ENCODE measurements around the gene UTY.

GRCh38 chrY:13478126-13478785 is 1.6 kb downstream of the UTY start:
- no peak for TF ChIP-seq ETV5 (CRISPR knock-in tag; IDR thresholded peaks at IDR 0.05; ENCODE audit: low read depth)
- TF ChIP-seq PATZ1 (CRISPR knock-in tag; IDR thresholded peaks at IDR 0.05; ENCODE audit: borderline replicate concordance): no peak
- TF ChIP-seq ATF7 (IDR thresholded peaks at IDR 0.05): no peak
- no peak for TF ChIP-seq MAFG (tag; conservative IDR thresholded peaks at IDR 0.05)
- TF ChIP-seq PHF20 (IDR thresholded peaks at IDR 0.05; ENCODE audit: partially characterized antibody): no peak
- no peak for TF ChIP-seq CEBPZ (IDR thresholded peaks at IDR 0.05; ENCODE audit: borderline replicate concordance, low read depth, low read length)
- no peak for TF ChIP-seq ETV6 (IDR thresholded peaks at IDR 0.05; ENCODE audit: borderline replicate concordance in 1 of 2, low read depth in 2 of 2, low read length in 1 of 2)
- no peak for TF ChIP-seq ETV6 (CRISPR knock-in tag; IDR thresholded peaks at IDR 0.05; ENCODE audit: borderline replicate concordance)
- TF ChIP-seq NRF1 (conservative IDR thresholded peaks at IDR 0.05 in 1 of 2, IDR thresholded peaks at IDR 0.05 in 1 of 2): no peak
- TF ChIP-seq NFXL1 (CRISPR knock-in tag; IDR thresholded peaks at IDR 0.05): no peak
- no peak for TF ChIP-seq E2F4 (CRISPR knock-in tag; IDR thresholded peaks at IDR 0.05; ENCODE audit: low read depth)
- no peak for TF ChIP-seq ATF6 (CRISPR knock-in tag; IDR thresholded peaks at IDR 0.05)
- TF ChIP-seq, protein P1, sequence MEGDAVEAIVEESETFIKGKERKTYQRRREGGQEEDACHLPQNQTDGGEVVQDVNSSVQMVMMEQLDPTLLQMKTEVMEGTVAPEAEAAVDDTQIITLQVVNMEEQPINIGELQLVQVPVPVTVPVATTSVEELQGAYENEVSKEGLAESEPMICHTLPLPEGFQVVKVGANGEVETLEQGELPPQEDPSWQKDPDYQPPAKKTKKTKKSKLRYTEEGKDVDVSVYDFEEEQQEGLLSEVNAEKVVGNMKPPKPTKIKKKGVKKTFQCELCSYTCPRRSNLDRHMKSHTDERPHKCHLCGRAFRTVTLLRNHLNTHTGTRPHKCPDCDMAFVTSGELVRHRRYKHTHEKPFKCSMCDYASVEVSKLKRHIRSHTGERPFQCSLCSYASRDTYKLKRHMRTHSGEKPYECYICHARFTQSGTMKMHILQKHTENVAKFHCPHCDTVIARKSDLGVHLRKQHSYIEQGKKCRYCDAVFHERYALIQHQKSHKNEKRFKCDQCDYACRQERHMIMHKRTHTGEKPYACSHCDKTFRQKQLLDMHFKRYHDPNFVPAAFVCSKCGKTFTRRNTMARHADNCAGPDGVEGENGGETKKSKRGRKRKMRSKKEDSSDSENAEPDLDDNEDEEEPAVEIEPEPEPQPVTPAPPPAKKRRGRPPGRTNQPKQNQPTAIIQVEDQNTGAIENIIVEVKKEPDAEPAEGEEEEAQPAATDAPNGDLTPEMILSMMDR (IDR thresholded peaks at IDR 0.05 in 2 of 3, conservative IDR thresholded peaks at IDR 0.05 in 1 of 3; ENCODE audit: insufficient read depth in 2 of 3, low read depth in 1 of 3, low read length in 3 of 3): no peak
